Breast epithelium (tissue), 4 donors: ENCODE data around the gene PHACTR3. TPM values are rescaled to one million over a fixed set of nuclear protein-coding genes. Genes with fewer than 3 reads are reported as not detected.

Experiments
- DNase-seq, 2 donors: peaks; one replicate each; pipeline ENCODE4 v3.0.0-alpha.2; 2019; ENCODE audit warnings: low spot score in 2 of 2
- H3K27ac ChIP-seq, 2 donors: fragments of 200-600 bp; sonication (generic) in 1 of 2; one replicate each; pipeline ENCODE4 v1.5.1; 2016 to 2019; ENCODE audit warnings: mild to moderate bottlenecking in 1 of 2
- H3K27me3 ChIP-seq, 2 donors: fragments of 200-600 bp; sonication (generic) in 1 of 2; one replicate each; pipeline versions ENCODE4 v1.5.1 to v1.6.0; 2017 to 2019; ENCODE audit warnings: control low read depth in 1 of 2, mild to moderate bottlenecking in 1 of 2
- H3K36me3 ChIP-seq: fragments of 200-600 bp; one replicate; pipeline ENCODE4 v1.5.1; 2019
- H3K4me1 ChIP-seq, 2 donors: fragments of 200-600 bp; sonication (generic); one replicate each; pipeline ENCODE4 v1.5.1; 2016 to 2019; ENCODE audit warnings: control low read depth in 1 of 2
- H3K4me3 ChIP-seq, 3 donors: fragments of 200-600 bp; sonication (generic); 1 replicate in 2 of 3; 2 replicates in 1 of 3; pipeline ENCODE4 v1.5.1; 2016 to 2019; ENCODE audit warnings: mild to moderate bottlenecking in 3 of 3, moderate library complexity in 2 of 3
- H3K9me3 ChIP-seq, 2 donors: fragments of 200-600 bp; sonication (generic) in 1 of 2; one replicate each; pipeline ENCODE4 v1.5.1; 2016 to 2019; ENCODE audit warnings: control low read depth in 1 of 2
- POLR2A ChIP-seq: fragments of 450-650 bp; IDR thresholded peaks from one replicate; pipeline ENCODE4 v1.6.1; 2016; ENCODE audit warnings: antibody characterized with exemption, mild to moderate bottlenecking, moderate library complexity
- POLR2AphosphoS5 ChIP-seq, 3 donors: sonication (generic); formaldehyde crosslinking; IDR thresholded peaks; one replicate each; pipeline ENCODE4 v1.6.1; 2017; ENCODE audit warnings: antibody characterized with exemption in 3 of 3
- intact Hi-C: fragments of 100-400 bp; cut with DNase I; formaldehyde crosslinking; loops from one replicate; pipeline ENCODE4 v1.15.1; 2023; ENCODE audit warnings: low total_unique reads
- total RNA-seq, 3 donors: library from RNA; depleted of rRNA; stranded (reverse); fragments of >200 nt; gene quantifications; one replicate each; pipeline ENCODE4 v1.1.0, GENCODE V29; 2016
- TF ChIP-seq, protein P1 (sequence below), 3 donors: fragments of 450-650 bp; IDR thresholded peaks; one replicate each; pipeline ENCODE4 v1.5.1; 2016 to 2017; ENCODE audit warnings: antibody characterized with exemption in 3 of 3, mild to moderate bottlenecking in 3 of 3, moderate library complexity in 3 of 3

PHACTR3 gene
- total RNA-seq, 3 donors from 2014 or later, result 0.16 to 0.33 (median 0.29) TPM

DNA sequence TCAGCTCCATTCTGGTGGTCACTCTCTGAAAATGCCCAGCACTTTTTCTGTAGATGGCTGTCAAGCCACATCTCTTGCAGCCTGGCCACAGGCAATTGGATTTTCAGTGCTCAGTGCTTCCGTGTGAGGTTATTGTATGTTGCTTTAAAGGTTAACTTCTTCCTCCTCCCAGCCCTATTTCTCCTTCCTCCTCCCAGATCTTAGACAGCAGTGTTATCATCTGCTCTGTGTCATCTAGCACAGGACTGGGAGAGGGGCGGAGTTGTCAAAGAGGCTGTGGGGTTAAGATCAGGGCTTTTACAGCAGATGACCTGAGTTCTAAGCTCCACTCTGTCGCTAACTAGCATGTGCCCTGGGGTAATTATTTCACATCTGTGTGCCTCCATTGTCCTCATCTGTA is 129.0 kb downstream of the PHACTR3 start:
- Histone ChIP-seq H3K9me3 (no peaks in the 10 kb centered on the region), H3K4me1 (no peaks in the 10 kb centered on the region), H3K36me3 (no peaks in the 10 kb centered on the region), H3K27ac (no peak overlapping the region), H3K4me3 (no peak overlapping the region), H3K27me3 (peaks cover 0 to 49% of the 10 kb centered on the region in 2 donors)
- TF ChIP-seq POLR2AphosphoS5 (IDR thresholded peaks at IDR 0.05) (no peak), POLR2A (no peak)
- TF ChIP-seq, protein P1, sequence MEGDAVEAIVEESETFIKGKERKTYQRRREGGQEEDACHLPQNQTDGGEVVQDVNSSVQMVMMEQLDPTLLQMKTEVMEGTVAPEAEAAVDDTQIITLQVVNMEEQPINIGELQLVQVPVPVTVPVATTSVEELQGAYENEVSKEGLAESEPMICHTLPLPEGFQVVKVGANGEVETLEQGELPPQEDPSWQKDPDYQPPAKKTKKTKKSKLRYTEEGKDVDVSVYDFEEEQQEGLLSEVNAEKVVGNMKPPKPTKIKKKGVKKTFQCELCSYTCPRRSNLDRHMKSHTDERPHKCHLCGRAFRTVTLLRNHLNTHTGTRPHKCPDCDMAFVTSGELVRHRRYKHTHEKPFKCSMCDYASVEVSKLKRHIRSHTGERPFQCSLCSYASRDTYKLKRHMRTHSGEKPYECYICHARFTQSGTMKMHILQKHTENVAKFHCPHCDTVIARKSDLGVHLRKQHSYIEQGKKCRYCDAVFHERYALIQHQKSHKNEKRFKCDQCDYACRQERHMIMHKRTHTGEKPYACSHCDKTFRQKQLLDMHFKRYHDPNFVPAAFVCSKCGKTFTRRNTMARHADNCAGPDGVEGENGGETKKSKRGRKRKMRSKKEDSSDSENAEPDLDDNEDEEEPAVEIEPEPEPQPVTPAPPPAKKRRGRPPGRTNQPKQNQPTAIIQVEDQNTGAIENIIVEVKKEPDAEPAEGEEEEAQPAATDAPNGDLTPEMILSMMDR (IDR thresholded peaks at IDR 0.05), result no peak
- no peak for DNase-seq
- intact Hi-C loops, result no loop called here

DNA sequence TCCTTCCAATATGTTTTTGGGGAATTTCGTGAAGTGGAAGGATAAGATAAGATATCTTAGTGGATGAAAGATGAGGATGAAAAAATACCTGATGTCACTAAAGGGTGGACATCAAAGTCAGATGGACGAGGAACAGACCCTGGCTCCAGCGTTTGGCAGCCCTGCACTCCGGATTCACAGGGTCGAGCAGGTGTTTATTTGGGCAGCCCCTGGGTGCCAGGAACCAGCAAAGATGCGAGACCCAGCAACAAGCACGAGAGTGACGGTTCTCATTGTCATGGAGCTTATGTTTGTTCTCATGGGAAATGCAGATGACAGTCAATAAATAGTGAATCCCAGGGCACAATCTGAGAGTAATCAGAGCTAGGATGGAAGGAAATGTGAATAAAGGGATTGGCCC is 131.1 kb downstream of the PHACTR3 start:
- no peaks in the 10 kb centered on the region for H3K36me3 ChIP-seq
- no peak overlapping the region for H3K27ac ChIP-seq
- H3K9me3 ChIP-seq, result no peaks in the 10 kb centered on the region
- intact Hi-C loops, result no loop called here
- peaks cover 0 to 39% of the 10 kb centered on the region in 2 donors for H3K27me3 ChIP-seq
- H3K4me3 ChIP-seq, result no peak overlapping the region
- TF ChIP-seq, protein P1 (IDR thresholded peaks at IDR 0.05), result no peak
- no peak for TF ChIP-seq POLR2A
- no peak for TF ChIP-seq POLR2AphosphoS5 (IDR thresholded peaks at IDR 0.05)
- DNase-seq, result no peak
- H3K4me1 ChIP-seq, result no peaks in the 10 kb centered on the region

DNA sequence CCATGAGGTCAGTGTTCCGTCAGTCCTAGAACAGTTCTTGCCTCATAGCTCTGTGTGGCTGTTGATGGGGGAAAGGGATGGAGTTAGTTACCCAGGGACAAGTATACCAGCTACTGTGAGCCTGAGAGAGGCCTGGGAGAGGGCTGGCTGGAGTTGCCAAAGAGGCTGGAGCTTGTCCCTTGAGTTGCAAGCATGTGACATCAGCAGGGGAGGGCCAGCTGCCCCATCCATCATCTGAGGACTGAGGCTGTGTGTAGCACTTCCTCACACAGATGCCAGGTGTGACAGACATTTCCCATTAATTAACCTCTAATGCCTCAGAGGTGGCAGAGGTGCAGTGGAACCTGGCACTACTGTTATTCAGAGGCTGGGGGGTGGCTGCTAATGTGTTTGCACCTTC is 131.6 kb downstream of the PHACTR3 start:
- no peak overlapping the region for H3K27ac ChIP-seq
- no peaks in the 10 kb centered on the region for H3K4me1 ChIP-seq
- intact Hi-C loops, result no loop called here
- DNase-seq, result no peak
- peaks cover 0 to 41% of the 10 kb centered on the region in 2 donors for H3K27me3 ChIP-seq
- H3K4me3 ChIP-seq, result no peak overlapping the region
- H3K36me3 ChIP-seq, result no peaks in the 10 kb centered on the region
- TF ChIP-seq, protein P1 (IDR thresholded peaks at IDR 0.05), result no peak
- TF ChIP-seq POLR2AphosphoS5 (IDR thresholded peaks at IDR 0.05) (no peak), POLR2A (no peak)
- H3K9me3 ChIP-seq, result no peaks in the 10 kb centered on the region

DNA sequence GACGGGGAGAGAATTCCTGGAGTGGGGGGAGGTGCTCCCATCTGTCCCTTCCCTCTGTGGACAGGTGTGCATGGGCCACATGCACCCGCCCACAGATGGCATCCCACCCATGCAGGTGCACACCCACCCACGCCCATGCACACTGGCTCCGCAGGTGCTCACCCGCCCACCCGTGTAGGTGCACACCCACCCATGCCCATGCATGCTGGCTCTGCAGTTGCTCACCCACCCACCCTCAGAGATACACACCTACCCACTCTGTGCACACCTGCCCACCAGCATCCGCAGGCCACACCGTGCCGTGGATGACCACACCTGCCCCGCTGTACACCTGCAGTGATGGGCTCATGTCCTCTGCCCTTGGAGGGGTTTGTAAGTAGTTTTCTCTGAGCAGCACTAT is 132.0 kb downstream of the PHACTR3 start:
- TF ChIP-seq POLR2AphosphoS5 (IDR thresholded peaks at IDR 0.05) (no peak), POLR2A (no peak)
- TF ChIP-seq, protein P1 (IDR thresholded peaks at IDR 0.05), result no peak
- Histone ChIP-seq H3K27me3 (peaks cover 0 to 44% of the 10 kb centered on the region in 2 donors), H3K36me3 (no peaks in the 10 kb centered on the region), H3K27ac (no peak overlapping the region), H3K9me3 (no peaks in the 10 kb centered on the region), H3K4me1 (no peaks in the 10 kb centered on the region), H3K4me3 (no peak overlapping the region)
- no peak for DNase-seq
- intact Hi-C loops, result no loop called here

DNA sequence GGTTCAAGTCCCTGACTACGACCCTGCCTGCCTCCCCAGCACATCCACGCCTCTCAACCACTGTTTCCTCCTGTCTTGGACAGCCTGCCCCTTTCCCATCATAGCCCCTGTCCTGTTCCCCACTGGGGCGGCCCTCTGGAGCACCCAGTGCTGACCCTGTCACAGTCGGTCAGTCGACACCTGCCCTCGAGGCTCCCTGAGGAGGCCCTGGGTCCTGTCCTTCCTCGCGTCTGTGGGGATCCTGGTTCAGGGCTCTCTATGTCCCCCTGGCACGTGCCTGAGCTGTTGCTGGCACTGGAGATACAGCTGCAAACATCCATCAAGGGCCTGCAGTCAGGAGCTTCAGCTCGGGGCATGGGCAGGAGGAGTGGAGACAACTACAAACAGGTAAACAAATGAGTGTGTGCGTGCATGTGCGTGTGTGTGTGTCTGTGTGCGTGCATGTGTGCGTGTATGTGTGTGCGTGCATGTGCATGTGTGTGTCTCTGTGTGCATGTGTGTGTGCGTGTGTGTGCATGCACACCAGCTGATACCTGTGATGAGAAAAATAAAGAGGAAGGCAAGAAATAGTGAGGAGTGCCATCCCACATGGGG is 132.8 kb downstream of the PHACTR3 start:
- Histone ChIP-seq H3K4me1 (no peaks in the 10 kb centered on the region), H3K9me3 (no peaks in the 10 kb centered on the region), H3K27ac (no peak overlapping the region), H3K36me3 (no peaks in the 10 kb centered on the region), H3K4me3 (no peak overlapping the region), H3K27me3 (peaks cover 0 to 44% of the 10 kb centered on the region in 2 donors)
- no peak for TF ChIP-seq POLR2AphosphoS5 (IDR thresholded peaks at IDR 0.05)
- TF ChIP-seq POLR2A, result no peak
- TF ChIP-seq, protein P1 (IDR thresholded peaks at IDR 0.05), result no peak
- peak in 1 of 2 donors; percentile 35 for DNase-seq
- intact Hi-C loops, result no loop called here
